DMS53 treated with DMSO at 0.1 percent for 48 hours (cell line): ENCODE results near the gene CACNA2D3.

Experiments
- DNase-seq: peaks from one replicate; lab custom pipeline; 2025; ENCODE audit not compliant: unreplicated experiment; lab: John Stamatoyannopoulos, UW

The CACNA2D3 gene

GRCh38 chr3:54831112-54831511 is 708.8 kb downstream of the CACNA2D3 start:
- DNase-seq, result no peak

GRCh38 chr3:54832876-54833275 is 710.5 kb downstream of the CACNA2D3 start:
- DNase-seq, result no peak

- DNase-seq, result no peak
Measured at GRCh38 chr3:54835701-54836100, 713.3 kb downstream of the CACNA2D3 start.

GRCh38 chr3:54836871-54837270 is 714.5 kb downstream of the CACNA2D3 start:
- no peak for DNase-seq

GRCh38 chr3:54837964-54838363 is 715.6 kb downstream of the CACNA2D3 start:
- no peak for DNase-seq

GRCh38 chr3:54841471-54841870 is 719.1 kb downstream of the CACNA2D3 start:
- DNase-seq, result no peak

GRCh38 chr3:54843352-54843751 is 721.0 kb downstream of the CACNA2D3 start:
- no peak for DNase-seq

- DNase-seq, result no peak
Measured at GRCh38 chr3:54844211-54844610, 721.9 kb downstream of the CACNA2D3 start.

- DNase-seq, result no peak
Measured at GRCh38 chr3:54845011-54845410, 722.7 kb downstream of the CACNA2D3 start.

- no peak for DNase-seq
Measured at GRCh38 chr3:54845551-54845950, 723.2 kb downstream of the CACNA2D3 start.

- DNase-seq, result no peak
Measured at GRCh38 chr3:54846119-54846518, 723.8 kb downstream of the CACNA2D3 start.

GRCh38 chr3:54847361-54847760 is 725.0 kb downstream of the CACNA2D3 start:
- DNase-seq, result no peak

GRCh38 chr3:54849360-54849759 is 727.0 kb downstream of the CACNA2D3 start:
- DNase-seq, result no peak

- no peak for DNase-seq
Measured at GRCh38 chr3:54850484-54851018, 728.2 kb downstream of the CACNA2D3 start.

GRCh38 chr3:54853573-54854404 is 731.4 kb downstream of the CACNA2D3 start:
- DNase-seq, result peak; percentile 7

- DNase-seq, result no peak
Measured at GRCh38 chr3:54856271-54856670, 733.9 kb downstream of the CACNA2D3 start.

- DNase-seq, result no peak
Measured at GRCh38 chr3:54857343-54857742, 735.0 kb downstream of the CACNA2D3 start.

GRCh38 chr3:54858093-54858785 is 735.9 kb downstream of the CACNA2D3 start:
- no peak for DNase-seq

GRCh38 chr3:54859184-54859583 is 736.8 kb downstream of the CACNA2D3 start:
- no peak for DNase-seq

GRCh38 chr3:54861248-54862067 is 739.1 kb downstream of the CACNA2D3 start:
- DNase-seq, result no peak

- DNase-seq, result no peak
Measured at GRCh38 chr3:54862526-54862925, 740.2 kb downstream of the CACNA2D3 start.
